ENCODE measurements around the gene KRT79.

DNA sequence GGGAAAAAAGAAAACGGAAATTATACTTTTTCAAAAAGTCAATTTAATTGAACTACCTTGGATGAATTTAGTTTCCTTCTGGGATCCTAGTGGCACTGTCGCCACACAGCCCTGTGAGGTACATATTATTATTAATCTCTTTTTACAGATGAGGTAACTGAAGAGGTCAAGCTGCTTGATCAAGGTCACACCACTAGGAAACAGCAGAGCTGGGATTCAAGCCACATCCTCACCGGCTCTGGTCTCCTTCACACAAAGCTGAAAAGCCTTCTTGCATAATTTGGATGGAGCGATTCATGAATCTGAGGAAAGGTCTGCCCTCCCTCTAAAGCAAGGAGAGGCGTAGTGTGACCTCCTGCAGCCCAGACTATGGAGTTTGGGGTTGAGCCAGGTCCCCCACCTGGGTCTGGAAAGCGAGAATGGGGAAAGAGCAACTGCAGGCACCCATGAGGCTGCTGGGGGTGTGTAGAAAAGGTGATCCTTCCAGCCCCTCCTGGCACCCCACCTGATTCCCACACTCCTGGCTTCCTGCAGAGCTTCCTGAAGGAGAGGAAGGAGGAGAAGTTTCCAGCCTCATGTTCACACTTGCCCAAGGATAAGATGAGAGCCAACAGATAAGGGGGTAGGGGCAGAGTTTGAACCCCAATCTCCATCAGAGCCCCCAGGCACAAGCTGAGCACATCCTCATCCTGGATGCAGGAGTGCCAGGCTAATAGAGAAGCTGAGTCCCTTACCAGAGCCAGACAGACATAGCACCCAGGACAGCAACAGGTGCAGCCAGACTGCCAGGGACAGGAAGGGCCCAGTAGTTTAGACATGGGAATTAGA lies 3.9 kb upstream of the KRT79 start:
- TF ChIP-seq, protein P1, sequence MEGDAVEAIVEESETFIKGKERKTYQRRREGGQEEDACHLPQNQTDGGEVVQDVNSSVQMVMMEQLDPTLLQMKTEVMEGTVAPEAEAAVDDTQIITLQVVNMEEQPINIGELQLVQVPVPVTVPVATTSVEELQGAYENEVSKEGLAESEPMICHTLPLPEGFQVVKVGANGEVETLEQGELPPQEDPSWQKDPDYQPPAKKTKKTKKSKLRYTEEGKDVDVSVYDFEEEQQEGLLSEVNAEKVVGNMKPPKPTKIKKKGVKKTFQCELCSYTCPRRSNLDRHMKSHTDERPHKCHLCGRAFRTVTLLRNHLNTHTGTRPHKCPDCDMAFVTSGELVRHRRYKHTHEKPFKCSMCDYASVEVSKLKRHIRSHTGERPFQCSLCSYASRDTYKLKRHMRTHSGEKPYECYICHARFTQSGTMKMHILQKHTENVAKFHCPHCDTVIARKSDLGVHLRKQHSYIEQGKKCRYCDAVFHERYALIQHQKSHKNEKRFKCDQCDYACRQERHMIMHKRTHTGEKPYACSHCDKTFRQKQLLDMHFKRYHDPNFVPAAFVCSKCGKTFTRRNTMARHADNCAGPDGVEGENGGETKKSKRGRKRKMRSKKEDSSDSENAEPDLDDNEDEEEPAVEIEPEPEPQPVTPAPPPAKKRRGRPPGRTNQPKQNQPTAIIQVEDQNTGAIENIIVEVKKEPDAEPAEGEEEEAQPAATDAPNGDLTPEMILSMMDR (IDR thresholded peaks at IDR 0.05), result no peak
- no peak for TF ChIP-seq POLR2AphosphoS5 (IDR thresholded peaks at IDR 0.05)
- no peak for TF ChIP-seq POLR2A (IDR thresholded peaks at IDR 0.05)
- TF ChIP-seq EP300 (IDR thresholded peaks at IDR 0.05), result no peak
